HG03175 (cell line): ENCODE data around the gene P4HA3.

Source experiments
- ATAC-seq: cut with Tn5 transposase; IDR thresholded peaks from one replicate; pipeline ENCODE4 v1.9.1; 2021; ENCODE audit warnings: mild to moderate bottlenecking, moderate library complexity; ENCODE audit not compliant: unreplicated experiment

Gene P4HA3

GRCh38 chr11:74268456-74268855 is 43.0 kb downstream of the P4HA3 start:
- no peak for ATAC-seq

GRCh38 chr11:74267014-74267413 is 44.4 kb downstream of the P4HA3 start:
- no peak for ATAC-seq

DNA sequence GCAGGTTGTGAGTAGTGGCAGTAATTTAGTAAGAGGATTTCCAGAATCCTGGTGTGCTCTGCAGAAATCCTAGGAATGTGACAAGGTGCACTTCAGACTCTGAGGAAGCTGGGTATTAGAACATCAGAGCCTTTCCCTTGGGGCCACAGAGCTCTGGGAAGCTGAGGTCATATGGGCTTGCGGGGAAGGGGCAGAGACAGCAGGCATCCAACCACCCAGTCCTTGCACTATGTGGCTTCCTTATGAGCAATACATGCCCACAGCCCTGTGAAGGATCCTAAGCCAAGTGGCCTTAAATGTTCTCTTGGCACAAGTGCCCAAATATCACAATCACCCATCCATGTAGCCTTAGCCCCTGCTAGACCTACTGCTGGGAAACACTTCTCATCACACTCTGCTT is 46.2 kb downstream of the P4HA3 start:
- ATAC-seq: no peak

GRCh38 chr11:74262725-74263124 is 48.7 kb downstream of the P4HA3 start:
- no peak for ATAC-seq

GRCh38 chr11:74257959-74258553 is 53.4 kb downstream of the P4HA3 start:
- ATAC-seq: no peak

- ATAC-seq: no peak
Measured at GRCh38 chr11:74256378-74257133, 54.9 kb downstream of the P4HA3 start.

- ATAC-seq: no peak
Measured at GRCh38 chr11:74255741-74256375, 55.6 kb downstream of the P4HA3 start.

GRCh38 chr11:74253361-74253760 is 58.1 kb downstream of the P4HA3 start:
- no peak for ATAC-seq

DNA sequence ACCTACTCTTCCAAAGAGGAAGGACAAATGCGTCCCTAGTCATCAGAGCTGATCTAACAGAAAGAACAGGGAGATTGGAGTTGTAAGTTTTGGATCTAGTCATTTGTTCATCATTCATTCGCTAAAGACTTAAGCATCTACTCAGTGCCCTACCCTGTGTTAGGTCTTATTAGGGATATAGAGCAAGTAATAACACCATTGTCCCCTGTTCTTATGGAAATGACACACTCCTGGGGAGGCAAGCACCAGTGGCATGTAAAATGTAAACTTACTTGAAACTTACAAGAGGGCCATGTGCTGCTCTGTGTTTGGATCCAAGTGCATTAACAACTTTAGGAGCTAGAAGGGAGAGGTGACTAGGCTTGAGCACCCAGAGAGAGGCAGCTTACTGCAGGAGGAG is 61.9 kb downstream of the P4HA3 start:
- ATAC-seq: no peak

GRCh38 chr11:74248469-74248868 is 63.0 kb downstream of the P4HA3 start:
- ATAC-seq: no peak

- ATAC-seq: no peak
Measured at GRCh38 chr11:74238243-74238642, 73.2 kb downstream of the P4HA3 start.

GRCh38 chr11:74237541-74237940 is 73.9 kb downstream of the P4HA3 start:
- no peak for ATAC-seq

DNA sequence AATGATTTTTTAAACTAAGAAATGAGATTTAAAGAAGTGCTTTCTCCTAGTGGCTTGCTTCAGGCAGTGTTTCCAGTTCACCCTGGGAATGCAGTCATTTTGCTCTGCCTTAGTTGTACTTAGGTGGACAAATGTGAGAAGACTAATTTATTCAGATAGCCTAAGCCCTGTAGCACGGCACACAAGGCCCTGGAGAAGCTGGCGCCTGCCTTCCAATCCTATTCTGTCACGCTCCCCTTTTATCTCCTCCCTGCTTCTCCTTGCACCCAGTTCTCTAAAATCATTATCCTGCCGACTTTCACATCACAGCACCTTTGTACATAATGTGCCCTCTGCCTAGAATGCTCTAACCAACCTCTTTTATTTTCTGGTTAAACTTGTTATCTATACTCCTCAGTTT is 76.3 kb downstream of the P4HA3 start:
- no peak for ATAC-seq

GRCh38 chr11:74233683-74234082 is 77.8 kb downstream of the P4HA3 start:
- no peak for ATAC-seq

DNA sequence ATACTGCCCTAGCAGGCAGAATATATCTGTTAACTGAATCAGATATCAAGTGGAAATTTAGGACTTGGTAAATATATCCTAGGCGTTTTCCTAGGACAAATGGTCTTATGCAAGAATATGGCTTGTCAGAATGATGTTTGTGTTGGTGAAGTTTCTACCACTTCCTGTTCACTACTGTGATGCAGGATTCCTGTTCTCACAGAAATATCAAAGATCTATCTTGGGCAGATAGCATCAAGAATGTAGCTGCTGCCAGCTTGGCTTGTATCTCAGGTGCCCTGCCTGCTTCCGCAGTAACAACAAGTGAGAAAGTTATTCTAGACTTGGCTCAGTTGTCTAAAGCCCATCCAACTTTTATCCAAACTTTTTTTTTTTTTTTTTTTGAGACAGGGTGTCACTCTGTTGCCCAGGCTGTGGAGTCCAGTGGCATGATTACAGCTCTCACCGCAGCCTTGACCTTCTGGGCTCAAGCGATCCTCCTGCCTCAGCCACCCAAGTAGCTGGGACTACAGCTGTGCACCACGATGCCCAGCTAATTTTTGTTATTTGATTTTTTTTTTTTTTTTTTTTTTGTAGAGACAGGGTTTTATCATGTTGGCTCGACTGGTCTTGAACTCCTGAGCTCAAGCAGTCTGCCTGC is 79.0 kb downstream of the P4HA3 start:
- no peak for ATAC-seq

DNA sequence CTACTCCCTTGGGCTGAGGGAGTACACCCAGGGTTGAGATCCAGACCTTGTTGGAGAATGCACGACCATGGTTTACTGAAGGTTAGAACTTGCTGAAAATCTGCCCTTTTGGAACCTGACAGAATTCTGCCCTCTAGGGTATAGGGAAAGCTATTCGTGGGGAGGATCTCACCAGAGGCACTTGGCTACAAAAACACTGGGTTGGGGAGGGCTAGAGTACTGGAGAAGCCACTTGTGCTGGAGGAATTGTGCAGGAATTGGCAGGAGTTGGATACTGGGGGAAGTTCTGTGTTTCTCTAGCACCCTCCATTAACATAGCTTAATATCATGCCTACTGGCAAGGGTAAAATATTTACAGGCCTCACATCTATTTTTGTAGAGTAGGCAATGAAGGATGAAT is 84.5 kb downstream of the P4HA3 start:
- ATAC-seq: no peak

DNA sequence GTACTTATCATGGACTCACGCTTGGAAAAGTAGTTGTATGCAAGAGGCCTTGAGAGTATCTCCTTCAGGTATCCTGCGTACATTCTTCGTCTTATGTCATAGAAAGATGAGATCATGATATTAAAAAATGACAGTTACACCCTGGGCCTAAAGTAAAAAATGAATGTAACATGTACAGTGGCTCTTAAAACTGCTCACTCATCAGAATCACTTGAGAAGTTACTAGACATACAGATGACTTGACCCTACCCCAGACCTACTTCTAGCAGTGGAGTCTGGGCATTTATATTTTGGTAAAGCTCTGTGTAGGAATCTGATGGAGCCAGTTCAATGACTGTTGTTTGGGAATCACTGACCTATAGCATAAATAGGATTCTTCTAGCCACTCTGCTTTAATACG is 85.9 kb downstream of the P4HA3 start:
- no peak for ATAC-seq

DNA sequence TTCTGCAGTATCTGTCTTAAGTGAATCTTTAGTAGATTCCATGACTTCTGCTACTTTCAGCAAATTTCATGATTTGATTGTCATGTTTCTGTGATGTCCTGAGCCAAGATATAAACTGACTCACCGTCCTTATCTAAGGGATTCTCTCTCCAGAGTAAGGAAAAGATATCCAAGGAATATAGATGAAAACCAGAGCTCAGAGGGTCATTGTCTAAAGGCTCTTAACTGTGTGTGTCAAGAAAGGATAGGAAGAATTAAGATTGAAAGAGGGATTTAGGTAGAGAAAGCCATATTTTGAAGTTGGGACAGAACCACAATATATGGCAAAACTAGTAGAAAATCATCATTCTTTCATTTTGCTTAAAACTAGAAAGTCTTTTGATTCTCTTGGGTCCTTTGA is 89.6 kb downstream of the P4HA3 start:
- ATAC-seq: no peak

GRCh38 chr11:74220376-74220775 is 91.1 kb downstream of the P4HA3 start:
- ATAC-seq: no peak
